GM12878 (cell line): Measurements from ENCODE around the gene ULK4. TPM values are rescaled to one million over a fixed set of nuclear protein-coding genes. Genes with fewer than 3 reads are reported as not detected.
A peak's percentile ranks its signal among the peaks of the same experiment; 100 is the strongest.

Source experiments
- ATAC-seq: fragments of 200-7000 bp; cut with Tn5 transposase; 3 replicates; pipeline ENCODE4 v1.9.1; 2020; ENCODE audit warnings: mild to moderate bottlenecking, moderate library complexity
- BruUV-seq: library from RNA; stranded (reverse); fragments of 400-500 nt; replicated peaks from 2 replicates; lab custom pipeline; 2021; lab: Mats Ljungman, UMichigan
- CTCF ChIA-PET: fragments of 300-600 bp; sonication (Branson Sonifier 250); formaldehyde crosslinking; extraction: SDS; loops from one replicate; lab custom pipeline; 2021; ENCODE audit warnings: inconsistent platforms; lab: Yijun Ruan, JAX
- POLR2A ChIA-PET: fragments of 350-600 bp; formaldehyde crosslinking; extraction: SDS; loops from one replicate; lab custom pipeline; 2021; ENCODE audit warnings: inconsistent platforms; lab: Charles Lee
- RAD21 ChIA-PET: fragments of 300-600 bp; sonication (Branson Sonifier 250); formaldehyde crosslinking; loops from one replicate; lab custom pipeline; 2023; ENCODE audit warnings: antibody characterized with exemption; ENCODE audit not compliant: unreplicated experiment; lab: Charles Lee
- SMC1A ChIA-PET: fragments of 300-600 bp; sonication (Branson Sonifier 250); formaldehyde crosslinking; loops from one replicate; lab custom pipeline; 2023; ENCODE audit not compliant: unreplicated experiment, uncharacterized antibody; lab: Charles Lee
- DNase-seq: peaks from one replicate; pipeline ENCODE4 v3.0.0-alpha.2; 2011; ENCODE audit warnings: low read depth, low spot score
- FAIRE-seq: peaks from 3 replicates; lab custom pipeline; 2011; peaks lifted over from hg19 to GRCh38; lab: Jason Lieb, UNC
- H2AFZ ChIP-seq: 2 replicates; pipeline ENCODE4 v1.6.0; 2011; ENCODE audit warnings: low read depth, low read length, control low read depth; ENCODE audit not compliant: control insufficient read depth
- H3K27ac ChIP-seq: 2 replicates; pipeline ENCODE4 v1.5.1; 2011; ENCODE audit warnings: control low read depth; ENCODE audit not compliant: control insufficient read depth, insufficient read depth
- H3K27me3 ChIP-seq, 2 experiments: replicated peaks in 1 of 2; 2 replicates each; pipeline versions ENCODE4 v1.6.0 to v1.6.1; 2011; ENCODE audit warnings: low read length in 1 of 2; ENCODE audit not compliant: control insufficient read depth in 2 of 2, insufficient read depth in 2 of 2
- H3K36me3 ChIP-seq, 2 experiments: 2 replicates each; pipeline ENCODE4 v1.5.1; 2011; ENCODE audit warnings: low read length in 1 of 2; ENCODE audit not compliant: control insufficient read depth in 2 of 2, insufficient read depth in 2 of 2
- H3K4me1 ChIP-seq: 2 replicates; pipeline ENCODE4 v1.6.1; 2011; ENCODE audit warnings: mild to moderate bottlenecking, low read length, moderate library complexity, mixed read lengths; ENCODE audit not compliant: control insufficient read depth, insufficient read depth
- H3K4me2 ChIP-seq: 2 replicates; pipeline ENCODE4 v1.6.0; 2011; ENCODE audit warnings: control low read depth; ENCODE audit not compliant: control insufficient read depth, insufficient read depth
- H3K4me3 ChIP-seq: fragments of 200-600 bp; sonication (generic); 2 replicates; pipeline ENCODE4 v1.5.1; 2016
- H3K79me2 ChIP-seq: 2 replicates; pipeline ENCODE4 v1.6.0; 2011; ENCODE audit warnings: low read length; ENCODE audit not compliant: control insufficient read depth, insufficient read depth
- H3K9ac ChIP-seq: 2 replicates; pipeline ENCODE4 v1.8.0; 2011; ENCODE audit warnings: low read length, control low read depth, mixed read lengths; ENCODE audit not compliant: control insufficient read depth, insufficient read depth
- H3K9me3 ChIP-seq: replicated peaks from 3 replicates; pipeline ENCODE4 v1.5.1; 2011; ENCODE audit warnings: mild to moderate bottlenecking, low read length; ENCODE audit not compliant: control insufficient read depth, insufficient read depth
- H4K20me1 ChIP-seq: 2 replicates; pipeline ENCODE4 v1.6.0; 2011; ENCODE audit not compliant: control insufficient read depth, insufficient read depth
- BCL11A ChIP-seq: IDR thresholded peaks from 2 replicates; pipeline ENCODE4 v1.6.1; 2011; ENCODE audit warnings: low read depth, low read length
- BMI1 ChIP-seq: fragments of 450-650 bp; IDR thresholded peaks from 2 replicates; pipeline ENCODE4 v1.6.1; 2016; ENCODE audit warnings: mild to moderate bottlenecking, moderate library complexity, borderline replicate concordance
- CBX3 ChIP-seq: fragments of 200-600 bp; sonication (generic); IDR thresholded peaks from 2 replicates; pipeline ENCODE4 v1.6.1; 2016; ENCODE audit warnings: low read depth, borderline replicate concordance
- EGR1 ChIP-seq, 2 experiments: IDR thresholded peaks; 1 replicate in 1 of 2; 2 replicates in 1 of 2; pipeline ENCODE4 v1.6.1; 2011 to 2012; ENCODE audit warnings: low read depth in 2 of 2, low read length in 2 of 2, borderline replicate concordance in 1 of 2, mild to moderate bottlenecking in 1 of 2, moderate library complexity in 1 of 2
- EP300 ChIP-seq, 2 experiments: fragments of 150-350 bp in 1 of 2; IDR thresholded peaks; 2 replicates each; pipeline ENCODE4 v1.6.1; 2011 to 2012; ENCODE audit warnings: low read depth in 2 of 2, low read length in 2 of 2, borderline replicate concordance in 1 of 2, improper control_type of control experiment in 1 of 2, inconsistent platforms in 1 of 2; ENCODE audit not compliant: control insufficient read depth in 1 of 2
- FOS ChIP-seq: IDR thresholded peaks from 3 replicates; pipeline ENCODE4 v1.6.1; 2011; ENCODE audit warnings: borderline replicate concordance; ENCODE audit not compliant: insufficient read length; ENCODE audit errors: extremely low read depth
- GABPA ChIP-seq: IDR thresholded peaks from 2 replicates; pipeline ENCODE4 v1.6.1; 2014; ENCODE audit warnings: antibody characterized with exemption, low read depth, mild to moderate bottlenecking, inconsistent platforms
- IKZF2 ChIP-seq, 2 experiments: fragments of 450-650 bp; IDR thresholded peaks; 2 replicates each; pipeline ENCODE4 v1.6.1; 2017; ENCODE audit warnings: mild to moderate bottlenecking in 2 of 2, moderate library complexity in 2 of 2
- IRF5 ChIP-seq: fragments of 450-650 bp; IDR thresholded peaks from 2 replicates; pipeline ENCODE4 v1.6.1; 2017; ENCODE audit warnings: borderline replicate concordance
- NR2C1 ChIP-seq: fragments of 450-650 bp; IDR thresholded peaks from 2 replicates; pipeline ENCODE4 v1.6.1; 2017; ENCODE audit warnings: antibody characterized with exemption, mild to moderate bottlenecking, moderate library complexity
- NR2C2 ChIP-seq: IDR thresholded peaks from 2 replicates; pipeline ENCODE4 v1.6.1; 2011; ENCODE audit warnings: borderline replicate concordance, low read depth; ENCODE audit not compliant: control insufficient read depth, insufficient read length
- PKNOX1 ChIP-seq: fragments of 450-650 bp; IDR thresholded peaks from 2 replicates; pipeline ENCODE4 v1.6.1; 2016; ENCODE audit warnings: mild to moderate bottlenecking
- SMAD1 ChIP-seq: fragments of 450-650 bp; IDR thresholded peaks from 2 replicates; pipeline ENCODE4 v1.6.1; 2018; ENCODE audit warnings: mild to moderate bottlenecking, low read depth; ENCODE audit not compliant: partially characterized antibody
- STAT1 ChIP-seq: fragments of 450-650 bp; conservative IDR thresholded peaks from 2 replicates; pipeline ENCODE4 v1.6.1; 2014; ENCODE audit warnings: antibody characterized with exemption, mild to moderate bottlenecking
- TCF7 ChIP-seq: IDR thresholded peaks from 2 replicates; pipeline ENCODE4 v1.6.1; 2014; ENCODE audit warnings: antibody characterized with exemption, borderline replicate concordance
- WGBS: methylation state at CpG from one replicate; pipeline ENCODE4 v1.1.6; 2016; ENCODE audit warnings: low lambda C conversion rate; ENCODE audit not compliant: insufficient replicate concordance, insufficient coverage; ENCODE audit errors: missing lambda C conversion rate; 5-methylcytosine and 5-hydroxymethylcytosine counted together
- in situ Hi-C: fragments of 300-500 bp; cut with MboI; formaldehyde crosslinking; loops from 9 replicates; pipeline ENCODE4 v1.14.3; 2018; ENCODE audit warnings: mixed read lengths
- intact Hi-C: fragments of 100-400 bp; cut with micrococcal nuclease; formaldehyde crosslinking; loops from one replicate; pipeline ENCODE4 v1.14.2; 2022; ENCODE audit not compliant: unreplicated experiment
- polyA plus RNA-seq, 11 experiments: library from polyadenylated mRNA; depleted of rRNA in 4 of 11; unstranded in 6 of 11; stranded (reverse) in 5 of 11; fragments of >200 nt; fragmentation: Nextera tagmentation in 4 of 11; fragmentation: Illumina TruSeq in 1 of 11; extraction: Ambion mirVana in 4 of 11; extraction: Trizol in 1 of 11; gene quantifications; 1 replicate in 1 of 11; 2 replicates in 10 of 11; pipeline versions ENCODE4 v1.2.1 to v1.2.3, GENCODE V29; 2011 to 2016; ENCODE audit warnings: inconsistent platforms in 2 of 11, missing spikeins in 2 of 11, low read depth in 1 of 11
- total RNA-seq, 4 experiments: library from RNA; depleted of rRNA in 3 of 4; stranded (reverse); fragments of >200 nt in 3 of 4; fragmentation: Illumina TruSeq in 1 of 4; extraction: Trizol in 1 of 4; gene quantifications; 2 replicates each; pipeline versions ENCODE4 v1.2.1 to v1.2.3, GENCODE V29; 2013 to 2021
- TF ChIP-seq, protein P1 (sequence below): fragments of 450-650 bp; IDR thresholded peaks from 2 replicates; pipeline ENCODE4 v1.6.1; 2014; ENCODE audit warnings: mild to moderate bottlenecking

Gene ULK4
- total and polyA plus RNA-seq, 10 of the 15 experiments (the other 5 are each of a cell fraction or from before 2014, with no cell fraction given), result 3.5 to 7.6 (median 6.3) TPM

DNA sequence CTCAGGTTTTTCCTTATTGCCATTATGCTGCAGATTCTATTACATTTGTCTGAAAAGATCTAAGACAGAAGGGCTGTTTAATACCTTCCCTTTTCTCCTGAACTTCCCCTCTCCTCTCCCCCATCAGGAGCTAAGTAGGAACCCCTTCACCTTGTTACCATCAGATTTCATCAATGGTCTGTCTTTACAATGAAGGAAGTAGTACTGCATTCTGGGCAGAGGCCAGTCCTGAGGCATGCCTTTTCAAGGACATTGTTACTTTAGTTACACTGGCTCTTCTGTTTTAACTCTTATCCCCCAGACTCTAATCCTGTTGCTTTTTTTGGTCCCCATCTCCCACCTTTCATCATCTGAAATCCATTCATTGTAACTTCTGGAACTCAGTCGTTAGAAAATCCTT, 754.5 kb downstream of the ULK4 start (continued):
- TF ChIP-seq BMI1 (no peak), GABPA (no peak), EGR1 (IDR thresholded peaks at IDR 0.05; ENCODE audit: borderline replicate concordance in 1 of 2, low read depth in 2 of 2, low read length in 2 of 2) (no peak), NR2C1 (no peak), SMAD1 (no peak), BCL11A (no peak)
- TF ChIP-seq, protein P1, sequence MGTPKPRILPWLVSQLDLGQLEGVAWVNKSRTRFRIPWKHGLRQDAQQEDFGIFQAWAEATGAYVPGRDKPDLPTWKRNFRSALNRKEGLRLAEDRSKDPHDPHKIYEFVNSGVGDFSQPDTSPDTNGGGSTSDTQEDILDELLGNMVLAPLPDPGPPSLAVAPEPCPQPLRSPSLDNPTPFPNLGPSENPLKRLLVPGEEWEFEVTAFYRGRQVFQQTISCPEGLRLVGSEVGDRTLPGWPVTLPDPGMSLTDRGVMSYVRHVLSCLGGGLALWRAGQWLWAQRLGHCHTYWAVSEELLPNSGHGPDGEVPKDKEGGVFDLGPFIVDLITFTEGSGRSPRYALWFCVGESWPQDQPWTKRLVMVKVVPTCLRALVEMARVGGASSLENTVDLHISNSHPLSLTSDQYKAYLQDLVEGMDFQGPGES, result no peak

GRCh38 chr3:41205591-41205990, 756.3 kb downstream of the ULK4 start:
- 80% methylated on average over 9 of the region's 9 CpGs for WGBS
- BruUV-seq, result no TSS peak
- no peak overlapping the region; the same call in 1 of the 2 replicates for H3K4me3 ChIP-seq
- H3K9ac ChIP-seq, result no peak overlapping the region
- CTCF ChIA-PET, result interaction anchor here (0.6 to 1.1 kb wide), 2 partner anchors 9 kb away, joined by 3 to 4 read pairs; no protein-coding TSS in a partner anchor
- ATAC-seq, result no peak
- 0 out of 2 replicates have a peak, but pooled peaks cover under 1% of the 10 kb centered on the region for H4K20me1 ChIP-seq
- H2AFZ ChIP-seq, result no peak overlapping the region
- in situ Hi-C loops, result no loop called here
- H3K79me2 ChIP-seq, result peaks cover 97% of the 10 kb centered on the region
- RAD21 ChIA-PET, result no interaction called here
- 0 out of 2 replicates have a peak, but pooled peaks cover 4% of the 10 kb centered on the region for H3K4me1 ChIP-seq
- no peak for FAIRE-seq
- peak overlapping the region; percentile 69 for H3K4me2 ChIP-seq
- peaks cover 3% of the 10 kb centered on the region for H3K9me3 ChIP-seq
- no peak for DNase-seq
- no peak for TF ChIP-seq IRF5
- TF ChIP-seq EP300 (IDR thresholded peaks at IDR 0.05; ENCODE audit: borderline replicate concordance in 1 of 2, control insufficient read depth in 1 of 2, low read depth in 2 of 2, low read length in 2 of 2), result no peak
- TF ChIP-seq CBX3, result no peak
- TF ChIP-seq NR2C2, result no peak
- no peak for TF ChIP-seq FOS
- TF ChIP-seq GABPA, result no peak
- TF ChIP-seq STAT1, result no peak
- TF ChIP-seq PKNOX1, result no peak
- no peak for TF ChIP-seq IKZF2 (IDR thresholded peaks at IDR 0.05)
- no peak for TF ChIP-seq TCF7
- peaks cover 0 to 4% of the 10 kb centered on the region in 2 experiments; a peak in 1 of 4 replicates for H3K36me3 ChIP-seq
- H3K27me3 ChIP-seq, result no peaks in the 10 kb centered on the region
- SMC1A ChIA-PET, result no interaction called here
- H3K27ac ChIP-seq, result no peak overlapping the region
- POLR2A ChIA-PET, result no interaction called here
- intact Hi-C loops, result no loop called here
